ENCODE results near the gene COL19A1. TPM values are rescaled to one million over a fixed set of nuclear protein-coding genes. Genes with fewer than 3 reads are reported as not detected.

Gene COL19A1
- total RNA-seq, 2 donors from 2014 or later: 0.14 to 0.45 TPM

GRCh38 chr6:69926745-69927144 lies 60.4 kb downstream of the COL19A1 start:
- Histone ChIP-seq H3K27me3 (replicated peaks; ENCODE audit: insufficient read depth) (no peaks in the 10 kb centered on the region), H3K4me3 (no peak overlapping the region), H3K9me3 (no peaks in the 10 kb centered on the region), H3K4me1 (replicated peaks) (no peaks in the 10 kb centered on the region), H3K27ac (no peak overlapping the region), H3K36me3 (no peaks in the 10 kb centered on the region)
- TF ChIP-seq POLR2A (IDR thresholded peaks at IDR 0.05): no peak
- DNase-seq (ENCODE audit: low spot score): no peak
- intact Hi-C loops (cut with DNase I): no loop called here
- WGBS: 77% methylated on average over 1 of the region's 1 CpG

DNA sequence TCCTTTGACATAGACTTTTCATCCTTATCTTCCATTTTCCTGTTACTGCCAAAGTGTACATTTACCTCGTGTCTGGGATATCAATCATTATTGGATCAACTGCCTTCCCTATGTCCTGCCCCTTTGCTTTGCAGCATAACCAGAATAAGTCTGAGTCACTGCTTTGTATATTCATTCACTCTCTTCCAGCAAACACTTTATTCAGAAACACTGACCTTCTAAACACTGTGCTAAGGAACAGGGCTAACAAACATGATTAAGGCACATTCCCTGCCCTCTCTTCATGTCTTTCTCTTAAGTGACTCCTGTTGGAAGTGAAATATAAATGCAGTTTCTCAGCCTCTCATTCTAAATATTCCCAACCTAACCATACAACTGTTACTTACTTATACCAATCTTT lies 66.9 kb downstream of the COL19A1 start:
- no peak for DNase-seq (ENCODE audit: low spot score)
- intact Hi-C loops (cut with DNase I): no loop called here
- 21% methylated on average over 1 of the region's 1 CpG for WGBS
- no peaks in the 10 kb centered on the region for H3K9me3 ChIP-seq
- H3K4me1 ChIP-seq (replicated peaks): no peaks in the 10 kb centered on the region
- H3K4me3 ChIP-seq: no peak overlapping the region
- TF ChIP-seq, protein P1, sequence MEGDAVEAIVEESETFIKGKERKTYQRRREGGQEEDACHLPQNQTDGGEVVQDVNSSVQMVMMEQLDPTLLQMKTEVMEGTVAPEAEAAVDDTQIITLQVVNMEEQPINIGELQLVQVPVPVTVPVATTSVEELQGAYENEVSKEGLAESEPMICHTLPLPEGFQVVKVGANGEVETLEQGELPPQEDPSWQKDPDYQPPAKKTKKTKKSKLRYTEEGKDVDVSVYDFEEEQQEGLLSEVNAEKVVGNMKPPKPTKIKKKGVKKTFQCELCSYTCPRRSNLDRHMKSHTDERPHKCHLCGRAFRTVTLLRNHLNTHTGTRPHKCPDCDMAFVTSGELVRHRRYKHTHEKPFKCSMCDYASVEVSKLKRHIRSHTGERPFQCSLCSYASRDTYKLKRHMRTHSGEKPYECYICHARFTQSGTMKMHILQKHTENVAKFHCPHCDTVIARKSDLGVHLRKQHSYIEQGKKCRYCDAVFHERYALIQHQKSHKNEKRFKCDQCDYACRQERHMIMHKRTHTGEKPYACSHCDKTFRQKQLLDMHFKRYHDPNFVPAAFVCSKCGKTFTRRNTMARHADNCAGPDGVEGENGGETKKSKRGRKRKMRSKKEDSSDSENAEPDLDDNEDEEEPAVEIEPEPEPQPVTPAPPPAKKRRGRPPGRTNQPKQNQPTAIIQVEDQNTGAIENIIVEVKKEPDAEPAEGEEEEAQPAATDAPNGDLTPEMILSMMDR (IDR thresholded peaks at IDR 0.05): no peak
- TF ChIP-seq POLR2AphosphoS5 (IDR thresholded peaks at IDR 0.05): no peak
- TF ChIP-seq POLR2A (IDR thresholded peaks at IDR 0.05): no peak
- H3K27ac ChIP-seq: no peak overlapping the region
- no peaks in the 10 kb centered on the region for H3K27me3 ChIP-seq (replicated peaks; ENCODE audit: insufficient read depth)
- H3K36me3 ChIP-seq: no peaks in the 10 kb centered on the region

- Histone ChIP-seq H3K4me3 (no peak overlapping the region), H3K36me3 (no peaks in the 10 kb centered on the region), H3K27me3 (replicated peaks; ENCODE audit: insufficient read depth) (no peaks in the 10 kb centered on the region), H3K9me3 (no peaks in the 10 kb centered on the region), H3K4me1 (replicated peaks) (no peaks in the 10 kb centered on the region), H3K27ac (no peak overlapping the region)
- TF ChIP-seq POLR2AphosphoS5 (IDR thresholded peaks at IDR 0.05): no peak
- TF ChIP-seq, protein P1 (IDR thresholded peaks at IDR 0.05): no peak
- TF ChIP-seq POLR2A (IDR thresholded peaks at IDR 0.05): no peak
- WGBS: 29% methylated on average over 1 of the region's 1 CpG
- no peak for DNase-seq (ENCODE audit: low spot score)
- intact Hi-C loops (cut with DNase I): no loop called here
These were observed 68.7 kb downstream of the COL19A1 start for GRCh38 chr6:69935079-69935478.

DNA sequence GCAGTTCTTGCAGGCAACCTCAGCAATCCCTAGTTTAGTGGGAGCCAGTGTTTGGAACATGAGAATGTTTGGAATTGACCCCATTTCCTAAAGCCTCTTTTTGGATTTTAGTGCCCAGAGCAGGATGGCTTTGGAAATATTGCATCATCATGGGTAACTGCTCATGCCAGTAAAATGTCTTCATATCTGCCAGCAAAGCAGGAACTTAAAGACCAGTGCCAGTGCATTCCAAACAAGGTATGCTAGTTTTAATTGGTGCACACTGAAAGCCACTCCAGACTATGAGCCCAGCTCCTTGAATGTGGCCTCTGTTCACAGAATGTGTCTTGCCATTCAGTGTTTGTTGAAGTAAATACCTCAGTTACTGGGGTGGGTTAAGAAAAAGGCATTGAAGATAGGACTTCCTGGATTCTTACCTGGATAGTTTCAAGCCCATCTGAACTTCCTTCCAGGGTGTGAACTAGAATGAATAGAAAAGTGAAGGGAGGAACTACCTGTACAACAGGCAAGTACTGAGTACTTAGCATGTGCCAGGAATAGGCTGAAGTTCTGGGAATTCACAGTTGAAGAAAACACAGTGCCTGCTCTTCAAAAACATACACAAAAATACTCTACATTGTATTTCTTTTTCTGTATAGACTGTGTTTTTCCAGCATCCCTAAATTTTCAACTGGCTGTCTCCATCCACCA lies 70.5 kb downstream of the COL19A1 start:
- Histone ChIP-seq H3K27ac (peak overlapping the region in 1 of 2 donors; percentile 28), H3K9me3 (no peaks in the 10 kb centered on the region), H3K4me3 (no peak overlapping the region), H3K27me3 (replicated peaks; ENCODE audit: insufficient read depth) (no peaks in the 10 kb centered on the region), H3K4me1 (replicated peaks) (no peaks in the 10 kb centered on the region), H3K36me3 (no peaks in the 10 kb centered on the region)
- TF ChIP-seq, protein P1 (IDR thresholded peaks at IDR 0.05): no peak
- peak; percentile 47 for TF ChIP-seq POLR2AphosphoS5 (IDR thresholded peaks at IDR 0.05)
- peak; percentile 64 for DNase-seq (ENCODE audit: low spot score)
- intact Hi-C loops (cut with DNase I): no loop called here

DNA sequence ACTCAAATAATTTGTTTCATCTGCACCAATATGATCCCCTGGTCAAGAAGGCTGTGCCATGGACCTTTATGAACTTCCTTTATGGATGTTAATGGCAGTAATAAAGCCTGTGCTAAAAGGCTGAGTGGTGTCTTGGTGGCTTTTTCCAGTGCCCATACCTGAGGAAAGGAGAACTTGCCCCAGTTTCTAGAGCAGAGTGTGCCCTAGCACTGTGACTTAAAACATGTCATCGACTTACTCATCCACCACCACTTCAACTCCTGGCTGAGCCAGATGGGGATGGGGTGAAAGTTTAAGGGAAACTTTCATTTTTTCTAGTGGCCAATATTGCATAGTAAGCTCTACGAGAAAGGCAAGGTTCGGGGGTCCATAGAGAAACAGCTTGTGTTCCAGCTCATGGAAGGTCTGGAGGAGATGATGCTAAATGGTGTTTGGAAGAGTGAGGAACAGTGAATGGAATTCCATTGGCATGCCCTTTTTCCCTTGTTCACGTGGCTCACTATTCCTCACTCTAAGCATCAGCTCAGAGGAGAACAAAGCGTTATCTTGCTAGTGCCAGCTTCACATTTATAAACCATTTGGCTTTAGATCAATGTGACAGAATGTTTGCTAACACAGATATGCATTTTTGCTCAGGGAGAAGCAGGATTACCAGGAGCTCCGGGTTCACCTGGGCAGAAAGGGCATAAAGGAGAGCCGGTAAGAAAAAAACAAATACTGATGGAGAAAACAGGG lies 71.2 kb downstream of the COL19A1 start:
- Histone ChIP-seq H3K9me3 (no peaks in the 10 kb centered on the region), H3K4me1 (replicated peaks) (no peaks in the 10 kb centered on the region), H3K4me3 (no peak overlapping the region), H3K27ac (peak overlapping the region in 1 of 2 donors; percentile 28), H3K36me3 (no peaks in the 10 kb centered on the region), H3K27me3 (replicated peaks; ENCODE audit: insufficient read depth) (no peaks in the 10 kb centered on the region)
- WGBS: 65% methylated on average over 7 of the region's 7 CpGs
- no peak for DNase-seq (ENCODE audit: low spot score)
- TF ChIP-seq, protein P1 (IDR thresholded peaks at IDR 0.05): no peak
- TF ChIP-seq POLR2A (IDR thresholded peaks at IDR 0.05) (no peak), POLR2AphosphoS5 (IDR thresholded peaks at IDR 0.05) (no peak)
- intact Hi-C loops (cut with DNase I): no loop called here

Measured in prostate gland (tissue), 2 donors.